Smooth muscle cell (in vitro differentiated cells): ENCODE data around the gene EIF2S2. TPM values are rescaled to one million over a fixed set of nuclear protein-coding genes. Genes with fewer than 3 reads are reported as not detected.

Source experiments
- DNase-seq: peaks from one replicate; lab custom pipeline; 2025; ENCODE audit not compliant: unreplicated experiment; lab: John Stamatoyannopoulos, UW
- H2AFZ ChIP-seq: fragments of 200-600 bp; sonication (generic); 2 replicates; pipeline ENCODE4 v1.6.0; 2016; ENCODE audit warnings: antibody characterized with exemption, low read depth, mild to moderate bottlenecking
- H3F3A ChIP-seq: fragments of 200-600 bp; sonication (generic); 2 replicates; pipeline ENCODE4 v1.6.0; 2017; ENCODE audit warnings: antibody characterized with exemption, low read depth
- H3K27ac ChIP-seq: fragments of 200-600 bp; sonication (generic); 2 replicates; pipeline ENCODE4 v1.5.1; 2016; ENCODE audit warnings: low read depth, mild to moderate bottlenecking
- H3K27me3 ChIP-seq: fragments of 200-600 bp; sonication (generic); 2 replicates; pipeline ENCODE4 v1.6.1; 2016; ENCODE audit warnings: low read depth, mild to moderate bottlenecking
- H3K36me3 ChIP-seq: fragments of 200-600 bp; sonication (generic); 2 replicates; pipeline ENCODE4 v1.5.1; 2016; ENCODE audit warnings: low read depth
- H3K4me1 ChIP-seq: fragments of 200-600 bp; sonication (generic); 2 replicates; pipeline ENCODE4 v1.5.1; 2016; ENCODE audit warnings: low read depth
- H3K4me2 ChIP-seq: fragments of 200-600 bp; sonication (generic); 2 replicates; pipeline ENCODE4 v1.6.0; 2016; ENCODE audit warnings: mild to moderate bottlenecking
- H3K4me3 ChIP-seq: fragments of 200-600 bp; sonication (generic); 2 replicates; pipeline ENCODE4 v1.5.1; 2016; ENCODE audit warnings: mild to moderate bottlenecking
- H3K79me2 ChIP-seq: fragments of 200-600 bp; sonication (generic); 2 replicates; pipeline ENCODE4 v1.6.0; 2016; ENCODE audit warnings: low read depth, mild to moderate bottlenecking
- H3K9ac ChIP-seq: fragments of 200-600 bp; sonication (generic); 2 replicates; pipeline ENCODE4 v1.6.0; 2016; ENCODE audit warnings: low read depth
- H3K9me3 ChIP-seq: fragments of 200-600 bp; sonication (generic); replicated peaks from 2 replicates; pipeline ENCODE4 v1.5.1; 2016; ENCODE audit warnings: low read depth
- H4K20me1 ChIP-seq: fragments of 200-600 bp; sonication (generic); 2 replicates; pipeline ENCODE4 v1.6.0; 2016; ENCODE audit warnings: low read depth
- CTCF ChIP-seq: fragments of 200-600 bp; sonication (generic); IDR thresholded peaks from 2 replicates; pipeline ENCODE4 v1.5.1; 2017; ENCODE audit warnings: borderline replicate concordance, mild to moderate bottlenecking, antibody characterized with exemption; ENCODE audit not compliant: insufficient read depth, poor library complexity, severe bottlenecking
- WGBS: methylation state at CpG from one replicate; pipeline ENCODE4 v1.1.7; 2016; ENCODE audit warnings: low lambda C conversion rate; 5-methylcytosine and 5-hydroxymethylcytosine counted together
- polyA plus RNA-seq: library from polyadenylated mRNA; unstranded; fragments of >200 nt; fragmentation: Nextera tagmentation; extraction: Ambion mirVana; gene quantifications from 2 replicates; pipeline ENCODE4 v1.2.1, GENCODE V29; 2016
- total RNA-seq: library from RNA; depleted of rRNA; stranded (reverse); fragments of >200 nt; gene quantifications from 2 replicates; pipeline ENCODE4 v1.2.3, GENCODE V29; 2014

Gene EIF2S2
- total and polyA plus RNA-seq, 2 experiments from 2014 or later: 38.6 to 69.8 TPM

GRCh38 chr20:34083781-34084180 is 28.3 kb downstream of the EIF2S2 start:
- no peak overlapping the region for H3K4me3 ChIP-seq
- peaks cover 4% of the 10 kb centered on the region for H3K36me3 ChIP-seq
- no peak overlapping the region for H3K27ac ChIP-seq
- 97% methylated on average over 2 of the region's 2 CpGs for WGBS
- TF ChIP-seq CTCF: no peak
- H2AFZ ChIP-seq: no peak overlapping the region
- no peak overlapping the region for H3K9ac ChIP-seq
- H3K27me3 ChIP-seq: no peaks in the 10 kb centered on the region
- peaks cover 9% of the 10 kb centered on the region for H3K79me2 ChIP-seq
- DNase-seq: no peak
- no peaks in the 10 kb centered on the region for H3K9me3 ChIP-seq
- H3K4me1 ChIP-seq: no peaks in the 10 kb centered on the region
- H3F3A ChIP-seq: peaks cover 25% of the 10 kb centered on the region
- H3K4me2 ChIP-seq: no peak overlapping the region
- H4K20me1 ChIP-seq: peaks cover 83% of the 10 kb centered on the region

GRCh38 chr20:34083137-34083536 is 28.9 kb downstream of the EIF2S2 start:
- 78% methylated on average over 7 of the region's 7 CpGs for WGBS
- no peak for TF ChIP-seq CTCF
- Histone ChIP-seq H3F3A (peaks cover 20% of the 10 kb centered on the region), H3K79me2 (peaks cover 9% of the 10 kb centered on the region), H3K4me3 (no peak overlapping the region), H3K4me1 (no peaks in the 10 kb centered on the region), H4K20me1 (peaks cover 83% of the 10 kb centered on the region), H3K27me3 (no peaks in the 10 kb centered on the region), H3K27ac (no peak overlapping the region), H2AFZ (no peak overlapping the region), H3K4me2 (no peak overlapping the region), H3K36me3 (peaks cover 4% of the 10 kb centered on the region), H3K9ac (no peak overlapping the region), H3K9me3 (no peaks in the 10 kb centered on the region)
- no peak for DNase-seq

GRCh38 chr20:34082232-34082887 is 29.7 kb downstream of the EIF2S2 start:
- peaks cover 9% of the 10 kb centered on the region for H3K79me2 ChIP-seq
- no peak overlapping the region for H3K9ac ChIP-seq
- peaks cover 85% of the 10 kb centered on the region for H4K20me1 ChIP-seq
- peaks cover 15% of the 10 kb centered on the region for H3F3A ChIP-seq
- WGBS: 97% methylated on average over 8 of the region's 8 CpGs
- no peaks in the 10 kb centered on the region for H3K4me1 ChIP-seq
- H3K9me3 ChIP-seq: no peaks in the 10 kb centered on the region
- H2AFZ ChIP-seq: no peak overlapping the region
- H3K4me3 ChIP-seq: no peak overlapping the region
- no peak for TF ChIP-seq CTCF
- H3K27me3 ChIP-seq: no peaks in the 10 kb centered on the region
- DNase-seq: no peak
- no peak overlapping the region for H3K27ac ChIP-seq
- H3K36me3 ChIP-seq: no peaks in the 10 kb centered on the region
- H3K4me2 ChIP-seq: no peak overlapping the region

- no peak overlapping the region for H3K9ac ChIP-seq
- H2AFZ ChIP-seq: no peak overlapping the region
- no peaks in the 10 kb centered on the region for H3K9me3 ChIP-seq
- no peak overlapping the region for H3K27ac ChIP-seq
- H4K20me1 ChIP-seq: peaks cover 92% of the 10 kb centered on the region
- no peaks in the 10 kb centered on the region for H3K36me3 ChIP-seq
- H3K4me3 ChIP-seq: no peak overlapping the region
- H3K79me2 ChIP-seq: peaks cover 6% of the 10 kb centered on the region
- no peaks in the 10 kb centered on the region for H3K27me3 ChIP-seq
- H3K4me1 ChIP-seq: no peaks in the 10 kb centered on the region
- no peak for DNase-seq
- WGBS: 99% methylated on average over 6 of the region's 6 CpGs
- H3F3A ChIP-seq: peaks cover 10% of the 10 kb centered on the region
- no peak for TF ChIP-seq CTCF
- H3K4me2 ChIP-seq: no peak overlapping the region
Observed at GRCh38 chr20:34079818-34080217, 32.2 kb downstream of the EIF2S2 start.
